IMR-90 (cell line): Measurements from ENCODE around the gene BRINP1.

ENCODE experiments used
- BHLHE40 ChIP-seq: fragments of 150-350 bp; IDR thresholded peaks from 2 replicates; pipeline ENCODE4 v1.6.1; 2016; ENCODE audit warnings: mild to moderate bottlenecking, low read depth, low read length
- CEBPB ChIP-seq: IDR thresholded peaks from 2 replicates; pipeline ENCODE4 v1.6.1; 2012; ENCODE audit warnings: low read depth, low read length, improper control_type of control experiment
- CHD1 ChIP-seq: IDR thresholded peaks from 2 replicates; pipeline ENCODE4 v1.6.1; 2012; ENCODE audit warnings: low read depth, low read length, improper control_type of control experiment
- CTCF ChIP-seq: conservative IDR thresholded peaks from 2 replicates; pipeline ENCODE4 v1.5.1; 2012; ENCODE audit warnings: mild to moderate bottlenecking, low read depth, low read length, improper control_type of control experiment
- MAFK ChIP-seq: IDR thresholded peaks from 2 replicates; pipeline ENCODE4 v1.6.1; 2012; ENCODE audit warnings: low read depth, low read length, improper control_type of control experiment
- MXI1 ChIP-seq: IDR thresholded peaks from 2 replicates; pipeline ENCODE4 v1.6.1; 2012; ENCODE audit warnings: low read depth, mild to moderate bottlenecking, low read length, moderate library complexity, borderline replicate concordance
- POLR2A ChIP-seq: IDR thresholded peaks from 2 replicates; pipeline ENCODE4 v1.6.1; 2012; ENCODE audit warnings: mild to moderate bottlenecking, low read depth, low read length
- RAD21 ChIP-seq: IDR thresholded peaks from 2 replicates; pipeline ENCODE4 v1.6.1; 2012; ENCODE audit warnings: low read length, improper control_type of control experiment
- RCOR1 ChIP-seq: IDR thresholded peaks from 2 replicates; pipeline ENCODE4 v1.6.1; 2012; ENCODE audit warnings: mild to moderate bottlenecking, low read length, improper control_type of control experiment; ENCODE audit not compliant: insufficient replicate concordance
- RFX5 ChIP-seq: IDR thresholded peaks from 2 replicates; pipeline ENCODE4 v1.8.0; 2012; ENCODE audit warnings: low read depth, mild to moderate bottlenecking, low read length, moderate library complexity
- SMC3 ChIP-seq: fragments of 150-350 bp; IDR thresholded peaks from 2 replicates; pipeline ENCODE4 v1.6.1; 2016; ENCODE audit warnings: low read depth, mild to moderate bottlenecking, antibody characterized with exemption, low read length, moderate library complexity
- USF2 ChIP-seq: fragments of 150-350 bp; IDR thresholded peaks from 2 replicates; pipeline ENCODE4 v1.6.1; 2017; ENCODE audit warnings: mild to moderate bottlenecking, antibody characterized with exemption, low read length, low read depth
- TF ChIP-seq, protein P1 (sequence below): fragments of 150-350 bp; IDR thresholded peaks from 2 replicates; pipeline ENCODE4 v1.6.1; 2016; ENCODE audit warnings: low read depth, mild to moderate bottlenecking, low read length, moderate library complexity, borderline replicate concordance

GRCh38 chr9:119280740-119281485 is 88.3 kb downstream of the BRINP1 start:
- TF ChIP-seq CTCF (no peak), POLR2A (no peak), RAD21 (no peak), MAFK (no peak), USF2 (no peak), SMC3 (no peak), MXI1 (no peak), BHLHE40 (no peak), CEBPB (no peak), RCOR1 (no peak), CHD1 (no peak), RFX5 (no peak)
- TF ChIP-seq, protein P1, sequence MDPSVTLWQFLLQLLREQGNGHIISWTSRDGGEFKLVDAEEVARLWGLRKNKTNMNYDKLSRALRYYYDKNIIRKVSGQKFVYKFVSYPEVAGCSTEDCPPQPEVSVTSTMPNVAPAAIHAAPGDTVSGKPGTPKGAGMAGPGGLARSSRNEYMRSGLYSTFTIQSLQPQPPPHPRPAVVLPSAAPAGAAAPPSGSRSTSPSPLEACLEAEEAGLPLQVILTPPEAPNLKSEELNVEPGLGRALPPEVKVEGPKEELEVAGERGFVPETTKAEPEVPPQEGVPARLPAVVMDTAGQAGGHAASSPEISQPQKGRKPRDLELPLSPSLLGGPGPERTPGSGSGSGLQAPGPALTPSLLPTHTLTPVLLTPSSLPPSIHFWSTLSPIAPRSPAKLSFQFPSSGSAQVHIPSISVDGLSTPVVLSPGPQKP = no peak
